GM23338 (cell line): ENCODE measurements around the gene VAV3. TPM values are rescaled to one million over a fixed set of nuclear protein-coding genes. Genes with fewer than 3 reads are reported as not detected.

ENCODE experiments used
- ATAC-seq: fragments of 200-7000 bp; cut with Tn5 transposase; 3 replicates; pipeline ENCODE4 v1.9.1; 2020
- DNase-seq: peaks from one replicate; pipeline ENCODE4 v3.0.0-alpha.2; 2015; ENCODE audit warnings: low spot score
- H2AFZ ChIP-seq: fragments of 200-600 bp; sonication (generic); 2 replicates; pipeline ENCODE4 v1.8.0; 2016; ENCODE audit warnings: antibody characterized with exemption, mild to moderate bottlenecking, moderate library complexity
- H3F3A ChIP-seq: fragments of 200-600 bp; sonication (generic); replicated peaks from 2 replicates; pipeline ENCODE4 v1.8.0; 2017; ENCODE audit warnings: antibody characterized with exemption, mixed run types, low read depth
- H3K27ac ChIP-seq: fragments of 200-600 bp; sonication (generic); 2 replicates; pipeline ENCODE4 v1.6.1; 2016; ENCODE audit warnings: low read depth
- H3K27me3 ChIP-seq: fragments of 200-600 bp; sonication (generic); 2 replicates; pipeline ENCODE4 v1.8.0; 2016; ENCODE audit warnings: mild to moderate bottlenecking, mixed run types, moderate library complexity; ENCODE audit not compliant: insufficient read depth
- H3K36me3 ChIP-seq: fragments of 200-600 bp; sonication (generic); 2 replicates; pipeline ENCODE4 v1.8.0; 2016; ENCODE audit warnings: mild to moderate bottlenecking; ENCODE audit not compliant: insufficient read depth
- H3K4me1 ChIP-seq: fragments of 200-600 bp; sonication (generic); 2 replicates; pipeline ENCODE4 v1.8.0; 2016; ENCODE audit warnings: mild to moderate bottlenecking, moderate library complexity; ENCODE audit not compliant: insufficient read depth
- H3K4me2 ChIP-seq: fragments of 200-600 bp; sonication (generic); 2 replicates; pipeline ENCODE4 v1.7.1; 2017; ENCODE audit warnings: mixed run types
- H3K4me3 ChIP-seq: fragments of 200-600 bp; sonication (generic); 2 replicates; pipeline ENCODE4 v1.6.1; 2016; ENCODE audit warnings: mixed run types
- H3K79me2 ChIP-seq: fragments of 200-600 bp; sonication (generic); replicated peaks from 2 replicates; pipeline ENCODE4 v1.8.0; 2017; ENCODE audit warnings: mild to moderate bottlenecking; ENCODE audit not compliant: insufficient read depth
- H3K9me2 ChIP-seq: fragments of 200-600 bp; sonication (generic); 2 replicates; pipeline ENCODE4 v1.8.0; 2017; ENCODE audit not compliant: insufficient read depth
- H4K20me1 ChIP-seq: fragments of 200-600 bp; sonication (generic); replicated peaks from 2 replicates; pipeline ENCODE4 v1.8.0; 2017; ENCODE audit warnings: mild to moderate bottlenecking; ENCODE audit not compliant: insufficient read depth
- H3K27ac Mint-ChIP-seq: 2 replicates; pipeline ENCODE4 v1.8.0; 2020; ENCODE audit warnings: inconsistent platforms, mild to moderate bottlenecking, moderate library complexity, mixed read lengths
- H3K27me3 Mint-ChIP-seq: 3 replicates; pipeline ENCODE4 v1.8.0; 2022; ENCODE audit warnings: low read depth, mild to moderate bottlenecking, moderate library complexity, mixed read lengths, inconsistent platforms; ENCODE audit not compliant: insufficient read depth, poor library complexity
- H3K36me3 Mint-ChIP-seq: 3 replicates; pipeline ENCODE4 v1.8.0; 2021; ENCODE audit warnings: low read depth, mild to moderate bottlenecking, inconsistent platforms, moderate library complexity, mixed read lengths
- H3K4me1 Mint-ChIP-seq: 3 replicates; pipeline ENCODE4 v1.8.0; 2020; ENCODE audit warnings: mild to moderate bottlenecking, inconsistent platforms, mixed read lengths
- H3K4me3 Mint-ChIP-seq: 3 replicates; pipeline ENCODE4 v1.8.0; 2021; ENCODE audit warnings: moderate library complexity, mild to moderate bottlenecking, inconsistent platforms, mixed read lengths
- H3K9me3 Mint-ChIP-seq: 3 replicates; pipeline ENCODE4 v1.8.0; 2020; ENCODE audit warnings: moderate library complexity, mild to moderate bottlenecking, inconsistent platforms, mixed read lengths
- CTCF ChIP-seq, 2 experiments: fragments of 200-600 bp in 1 of 2; sonication (generic) in 1 of 2; conservative IDR thresholded peaks; 2 replicates each; pipeline versions ENCODE4 v1.5.1 to v1.6.1; 2016 to 2017; ENCODE audit warnings: antibody characterized with exemption in 2 of 2, low read depth in 2 of 2, mild to moderate bottlenecking in 2 of 2, moderate library complexity in 1 of 2
- EZH2phosphoT487 ChIP-seq: fragments of 200-600 bp; sonication (generic); IDR thresholded peaks from one replicate; pipeline ENCODE4 v1.8.1; 2018; ENCODE audit warnings: antibody characterized with exemption; ENCODE audit not compliant: unreplicated experiment
- JUNB ChIP-seq: IDR thresholded peaks from one replicate; pipeline ENCODE4 v1.6.1; 2016; ENCODE audit warnings: antibody characterized with exemption; ENCODE audit not compliant: unreplicated experiment
- POLR2AphosphoS5 ChIP-seq: IDR thresholded peaks from 2 replicates; pipeline ENCODE4 v1.6.1; 2016; ENCODE audit warnings: antibody characterized with exemption, low read depth
- REST ChIP-seq: IDR thresholded peaks from one replicate; pipeline ENCODE4 v1.6.1; 2018; ENCODE audit warnings: antibody characterized with exemption; ENCODE audit not compliant: unreplicated experiment
- ZNF462 ChIP-seq: fragments of 250-450 bp; sonication (Bioruptor Pico); IDR thresholded peaks from 2 replicates; pipeline ENCODE4 v1.5.0; 2020; ENCODE audit warnings: mild to moderate bottlenecking, moderate library complexity
- polyA plus RNA-seq: library from polyadenylated mRNA; unstranded; fragments of >200 nt; fragmentation: Nextera tagmentation; extraction: Ambion mirVana; gene quantifications from 2 replicates; pipeline ENCODE4 v1.2.1, GENCODE V29; 2016
- total RNA-seq: library from RNA; depleted of rRNA; stranded (reverse); fragments of >200 nt; shearing (Covaris generic); gene quantifications from 2 replicates; pipeline ENCODE4 v1.2.3, GENCODE V29; 2014

The VAV3 gene
- total and polyA plus RNA-seq, 2 experiments from 2014 or later: 3.0 to 11.3 TPM

- ATAC-seq: no peak
These were observed 376.7 kb downstream of the VAV3 start for GRCh38 chr1:107588321-107588720.

More at GRCh38 chr1:107588321-107588720, 376.7 kb downstream of the VAV3 start:
- Histone ChIP-seq H2AFZ (no peak overlapping the region), H3K79me2 (no peaks in the 10 kb centered on the region), H3F3A (no peaks in the 10 kb centered on the region), H4K20me1 (no peaks in the 10 kb centered on the region), H3K4me1 (no peaks in the 10 kb centered on the region), H3K9me2 (no peaks in the 10 kb centered on the region), H3K27me3 (no peaks in the 10 kb centered on the region), H3K4me3 (no peak overlapping the region), H3K4me2 (no peak overlapping the region), H3K36me3 (no peaks in the 10 kb centered on the region), H3K27ac (no peak overlapping the region)
- no peaks in the 10 kb centered on the region for H3K36me3 Mint-ChIP-seq
- DNase-seq: no peak
- no peaks in the 10 kb centered on the region for H3K27me3 Mint-ChIP-seq
- no peak overlapping the region for H3K4me3 Mint-ChIP-seq
- no peaks in the 10 kb centered on the region for H3K4me1 Mint-ChIP-seq
- H3K9me3 Mint-ChIP-seq: no peaks in the 10 kb centered on the region
- no peak for TF ChIP-seq EZH2phosphoT487
- TF ChIP-seq POLR2AphosphoS5: no peak
- no peak for TF ChIP-seq CTCF (conservative IDR thresholded peaks at IDR 0.05; ENCODE audit: low read depth in 2 of 2)
- no peak for TF ChIP-seq JUNB
- no peak for TF ChIP-seq ZNF462 (CRISPR knock-in tag)
- TF ChIP-seq REST: no peak
- no peak overlapping the region for H3K27ac Mint-ChIP-seq
